DND-41 (cell line): ENCODE results near the gene CDRT15L2.
"Not testable (repeated sequence)": the region's sequence is repeated elsewhere in the genome, so short reads cannot be mapped to it uniquely, and the experiment has no call there.

ENCODE experiments used
- ATAC-seq: fragments of 200-7000 bp; cut with Tn5 transposase; 3 replicates; pipeline ENCODE4 v1.9.1; 2021; ENCODE audit warnings: low read depth; ENCODE audit not compliant: insufficient read depth
- DNase-seq: peaks from one replicate; pipeline ENCODE4 v3.0.0-alpha.2; 2020
- H2AFZ ChIP-seq: 2 replicates; pipeline ENCODE4 v1.6.0; 2012; ENCODE audit warnings: low read depth, low read length
- H3K27ac ChIP-seq: 2 replicates; pipeline ENCODE4 v1.5.1; 2012; ENCODE audit warnings: low read length, inconsistent platforms
- H3K27me3 ChIP-seq: fragments of 200-600 bp; sonication (generic); 2 replicates; pipeline ENCODE4 v1.6.0; 2012; ENCODE audit warnings: low read length, mild to moderate bottlenecking, inconsistent platforms; ENCODE audit not compliant: insufficient read depth, poor library complexity
- H3K36me3 ChIP-seq: 2 replicates; pipeline ENCODE4 v1.5.1; 2012; ENCODE audit warnings: low read length, inconsistent platforms; ENCODE audit not compliant: insufficient read depth
- H3K4me1 ChIP-seq: 2 replicates; pipeline ENCODE4 v1.5.1; 2012; ENCODE audit warnings: mild to moderate bottlenecking, low read length; ENCODE audit not compliant: insufficient read depth
- H3K4me2 ChIP-seq: 2 replicates; pipeline ENCODE4 v1.6.0; 2012; ENCODE audit warnings: mild to moderate bottlenecking, moderate library complexity, low read length, inconsistent platforms; ENCODE audit not compliant: insufficient read depth
- H3K4me3 ChIP-seq, 2 experiments: fragments of 200-600 bp in 1 of 2; shearing (Covaris generic) in 1 of 2; 2 replicates each; pipeline ENCODE4 v1.5.1; 2012 to 2016; ENCODE audit warnings: inconsistent platforms in 2 of 2, low read length in 2 of 2, mild to moderate bottlenecking in 2 of 2, low read depth in 1 of 2, moderate library complexity in 1 of 2
- H3K79me2 ChIP-seq: 2 replicates; pipeline ENCODE4 v1.6.0; 2012; ENCODE audit warnings: low read length, inconsistent platforms; ENCODE audit not compliant: insufficient read depth
- H3K9ac ChIP-seq: 2 replicates; pipeline ENCODE4 v1.6.0; 2012; ENCODE audit warnings: low read depth, mild to moderate bottlenecking, inconsistent platforms, low read length, moderate library complexity
- H3K9me3 ChIP-seq: 2 replicates; pipeline ENCODE4 v1.5.1; 2012; ENCODE audit warnings: low read length, moderate library complexity, mild to moderate bottlenecking, inconsistent platforms; ENCODE audit not compliant: insufficient read depth, severe bottlenecking
- H4K20me1 ChIP-seq: 2 replicates; pipeline ENCODE4 v1.6.0; 2012; ENCODE audit warnings: low read length; ENCODE audit not compliant: insufficient read depth
- CTCF ChIP-seq: IDR thresholded peaks from 2 replicates; pipeline ENCODE4 v1.5.1; 2012; ENCODE audit warnings: borderline replicate concordance, low read length, moderate library complexity, mild to moderate bottlenecking; ENCODE audit not compliant: poor library complexity, severe bottlenecking; ENCODE audit errors: extremely low read depth
- EZH2 ChIP-seq: IDR thresholded peaks from 3 replicates; pipeline ENCODE4 v1.6.1; 2012; ENCODE audit warnings: borderline replicate concordance, low read depth, mild to moderate bottlenecking, moderate library complexity, low read length, inconsistent platforms; ENCODE audit not compliant: severe bottlenecking

The CDRT15L2 gene

GRCh38 chr17:20562587-20562986, 16.9 kb upstream of the CDRT15L2 start:
- Histone ChIP-seq H3K9ac (no peak overlapping the region), H3K27ac (no peak overlapping the region)
- no peak for DNase-seq

GRCh38 chr17:20565245-20565644, 14.3 kb upstream of the CDRT15L2 start:
- not testable (repeated sequence) for H3K36me3 ChIP-seq, H3K4me2 ChIP-seq, H3K4me3 ChIP-seq, H3K27ac ChIP-seq, H3K79me2 ChIP-seq, H4K20me1 ChIP-seq, H3K9me3 ChIP-seq, DNase-seq, ATAC-seq, H3K27me3 ChIP-seq, H2AFZ ChIP-seq, H3K9ac ChIP-seq, H3K4me1 ChIP-seq

More at GRCh38 chr17:20562587-20562986, 16.9 kb upstream of the CDRT15L2 start:
- ATAC-seq = no peak
- no peaks in the 10 kb centered on the region for H3K27me3 ChIP-seq
- no peaks in the 10 kb centered on the region for H3K36me3 ChIP-seq
- no peak overlapping the region for H3K4me3 ChIP-seq
- H3K79me2 ChIP-seq = no peaks in the 10 kb centered on the region
- no peak for TF ChIP-seq CTCF
- TF ChIP-seq EZH2 = no peak
- H4K20me1 ChIP-seq = no peaks in the 10 kb centered on the region
- no peak overlapping the region for H3K4me2 ChIP-seq
- H3K9me3 ChIP-seq = no peaks in the 10 kb centered on the region
- H3K4me1 ChIP-seq = no peaks in the 10 kb centered on the region
- H2AFZ ChIP-seq = no peak overlapping the region

GRCh38 chr17:20565711-20566110, 13.8 kb upstream of the CDRT15L2 start:
- ATAC-seq = no peak

GRCh38 chr17:20566736-20567135, 12.8 kb upstream of the CDRT15L2 start:
- not testable (repeated sequence) for H2AFZ ChIP-seq, H3K4me3 ChIP-seq, H3K9ac ChIP-seq, DNase-seq, H3K4me2 ChIP-seq, H3K27ac ChIP-seq, H3K36me3 ChIP-seq, H3K9me3 ChIP-seq, ATAC-seq, H4K20me1 ChIP-seq, H3K79me2 ChIP-seq, H3K4me1 ChIP-seq, H3K27me3 ChIP-seq

More at GRCh38 chr17:20565711-20566110, 13.8 kb upstream of the CDRT15L2 start:
- no peaks in the 10 kb centered on the region for H3K9me3 ChIP-seq
- no peaks in the 10 kb centered on the region for H3K36me3 ChIP-seq
- no peaks in the 10 kb centered on the region for H3K4me1 ChIP-seq
- H3K9ac ChIP-seq = no peak overlapping the region
- H3K4me2 ChIP-seq = no peak overlapping the region
- no peak for TF ChIP-seq EZH2
- TF ChIP-seq CTCF = no peak
- no peak overlapping the region for H3K27ac ChIP-seq
- H2AFZ ChIP-seq = no peak overlapping the region
- no peaks in the 10 kb centered on the region for H3K79me2 ChIP-seq
- no peak for DNase-seq
- no peaks in the 10 kb centered on the region for H4K20me1 ChIP-seq
- H3K4me3 ChIP-seq = no peak overlapping the region
- no peaks in the 10 kb centered on the region for H3K27me3 ChIP-seq

GRCh38 chr17:20567421-20567820, 12.1 kb upstream of the CDRT15L2 start:
- not testable (repeated sequence) for H3K36me3 ChIP-seq, H3K9me3 ChIP-seq, H3K27me3 ChIP-seq, H3K9ac ChIP-seq, H3K4me2 ChIP-seq, ATAC-seq, H3K79me2 ChIP-seq, DNase-seq, H2AFZ ChIP-seq, H3K4me1 ChIP-seq, H3K27ac ChIP-seq, H3K4me3 ChIP-seq, H4K20me1 ChIP-seq

- H2AFZ ChIP-seq, H3K9ac ChIP-seq, DNase-seq, H3K4me1 ChIP-seq, H3K4me2 ChIP-seq, H3K27ac ChIP-seq, H3K27me3 ChIP-seq, H3K36me3 ChIP-seq, H3K4me3 ChIP-seq, H4K20me1 ChIP-seq, H3K9me3 ChIP-seq, ATAC-seq, H3K79me2 ChIP-seq: not testable (repeated sequence)
Observed at GRCh38 chr17:20568604-20569003, 10.9 kb upstream of the CDRT15L2 start.

- not testable (repeated sequence) for ATAC-seq, H3K79me2 ChIP-seq, DNase-seq, H3K27me3 ChIP-seq, H3K4me2 ChIP-seq, H3K9me3 ChIP-seq, H3K4me3 ChIP-seq, H3K36me3 ChIP-seq, H4K20me1 ChIP-seq, H3K27ac ChIP-seq, H3K4me1 ChIP-seq, H3K9ac ChIP-seq, H2AFZ ChIP-seq
Observed at GRCh38 chr17:20571653-20572052, 7.9 kb upstream of the CDRT15L2 start.
